ENCODE measurements around the gene ECHDC3.
A peak's percentile ranks its signal among the peaks of the same experiment; 100 is the strongest.

ECHDC3 gene

GRCh38 chr10:11748866-11749265 is 6.7 kb downstream of the ECHDC3 start:
- no peak for DNase-seq (ENCODE audit: low spot score)

- DNase-seq (ENCODE audit: low spot score), result no peak
Observed at GRCh38 chr10:11750420-11750819, 8.2 kb downstream of the ECHDC3 start.

- DNase-seq (ENCODE audit: low spot score), result no peak
Observed at GRCh38 chr10:11754173-11754572, 12.0 kb downstream of the ECHDC3 start.

- DNase-seq (ENCODE audit: low spot score), result no peak
Observed at GRCh38 chr10:11754620-11755019, 12.4 kb downstream of the ECHDC3 start.

GRCh38 chr10:11755512-11756263 is 13.5 kb downstream of the ECHDC3 start:
- DNase-seq (ENCODE audit: low spot score), result no peak

GRCh38 chr10:11756766-11757315 is 14.7 kb downstream of the ECHDC3 start:
- DNase-seq (ENCODE audit: low spot score), result no peak

- DNase-seq (ENCODE audit: low spot score), result no peak
Observed at GRCh38 chr10:11757454-11757820, 15.3 kb downstream of the ECHDC3 start.

GRCh38 chr10:11757821-11758463 is 15.8 kb downstream of the ECHDC3 start:
- DNase-seq (ENCODE audit: low spot score), result peak; percentile 89

- DNase-seq (ENCODE audit: low spot score), result no peak
Observed at GRCh38 chr10:11758527-11759236, 16.5 kb downstream of the ECHDC3 start.

GRCh38 chr10:11759347-11759746 is 17.2 kb downstream of the ECHDC3 start:
- no peak for DNase-seq (ENCODE audit: low spot score)

- no peak for DNase-seq (ENCODE audit: low spot score)
Observed at GRCh38 chr10:11760151-11760550, 18.0 kb downstream of the ECHDC3 start.

- no peak for DNase-seq (ENCODE audit: low spot score)
Observed at GRCh38 chr10:11760861-11761260, 18.7 kb downstream of the ECHDC3 start.

GRCh38 chr10:11761431-11761830 is 19.2 kb downstream of the ECHDC3 start:
- DNase-seq (ENCODE audit: low spot score), result no peak

- DNase-seq (ENCODE audit: low spot score), result no peak
Observed at GRCh38 chr10:11762706-11763500, 20.7 kb downstream of the ECHDC3 start.

GRCh38 chr10:11763501-11763861 is 21.3 kb downstream of the ECHDC3 start:
- DNase-seq (ENCODE audit: low spot score), result no peak

GRCh38 chr10:11765141-11765540 is 23.0 kb downstream of the ECHDC3 start:
- no peak for DNase-seq (ENCODE audit: low spot score)

GRCh38 chr10:11772575-11773288 is 30.6 kb downstream of the ECHDC3 start:
- DNase-seq (ENCODE audit: low spot score), result no peak

- DNase-seq (ENCODE audit: low spot score), result no peak
Observed at GRCh38 chr10:11773761-11774441, 31.7 kb downstream of the ECHDC3 start.

- DNase-seq (ENCODE audit: low spot score), result no peak
Observed at GRCh38 chr10:11775412-11775811, 33.2 kb downstream of the ECHDC3 start.

- no peak for DNase-seq (ENCODE audit: low spot score)
Observed at GRCh38 chr10:11776080-11776479, 33.9 kb downstream of the ECHDC3 start.

- no peak for DNase-seq (ENCODE audit: low spot score)
Observed at GRCh38 chr10:11781114-11781513, 38.9 kb downstream of the ECHDC3 start.

Measured in ecto neural progenitor cell (in vitro differentiated cells).